ENCODE data around the gene TUBB4A. TPM values are rescaled to one million over a fixed set of nuclear protein-coding genes. Genes with fewer than 3 reads are reported as not detected.

The TUBB4A gene
- total RNA-seq, 1 donor from 2014 or later, result 1.2 TPM

GRCh38 chr19:6453951-6454565, 48.1 kb downstream of the TUBB4A start:
- intact Hi-C loops (cut with DNase I), result no loop called here
- DNase-seq (no peak), ATAC-seq (no peak)
- Histone ChIP-seq H3K27me3 (ENCODE audit: low read depth) (no peaks in the 10 kb centered on the region), H3K36me3 (peaks cover 13% of the 10 kb centered on the region), H3K27ac (no peak overlapping the region), H3K4me3 (no peak overlapping the region), H3K4me1 (peaks cover 8% of the 10 kb centered on the region), H3K9me3 (peaks cover 13% of the 10 kb centered on the region)
- TF ChIP-seq CTCF (IDR thresholded peaks at IDR 0.05), result no peak

- no peak for TF ChIP-seq CTCF (IDR thresholded peaks at IDR 0.05)
Observed at GRCh38 chr19:6452899-6453298, 49.2 kb downstream of the TUBB4A start.

GRCh38 chr19:6452223-6452614, 49.9 kb downstream of the TUBB4A start:
- Histone ChIP-seq H3K27ac (no peak overlapping the region), H3K27me3 (ENCODE audit: low read depth) (no peaks in the 10 kb centered on the region)
- intact Hi-C loops (cut with DNase I), result no loop called here

More at GRCh38 chr19:6452899-6453298, 49.2 kb downstream of the TUBB4A start:
- ATAC-seq, result no peak
- no peak for DNase-seq
- peaks cover 13% of the 10 kb centered on the region for H3K9me3 ChIP-seq
- no peaks in the 10 kb centered on the region for H3K4me1 ChIP-seq
- no peak overlapping the region for H3K27ac ChIP-seq
- H3K4me3 ChIP-seq, result no peak overlapping the region
- H3K36me3 ChIP-seq, result peaks cover 13% of the 10 kb centered on the region
- H3K27me3 ChIP-seq (ENCODE audit: low read depth), result no peaks in the 10 kb centered on the region
- intact Hi-C loops (cut with DNase I), result no loop called here

GRCh38 chr19:6451583-6452222, 50.4 kb downstream of the TUBB4A start:
- H3K4me1 ChIP-seq, result no peaks in the 10 kb centered on the region
- no peak for TF ChIP-seq CTCF (IDR thresholded peaks at IDR 0.05)
- ATAC-seq (no peak), DNase-seq (no peak)
- H3K27ac ChIP-seq, result no peak overlapping the region
- H3K4me3 ChIP-seq, result no peak overlapping the region
- H3K27me3 ChIP-seq (ENCODE audit: low read depth), result no peaks in the 10 kb centered on the region
- peaks cover 13% of the 10 kb centered on the region for H3K9me3 ChIP-seq
- peaks cover 13% of the 10 kb centered on the region for H3K36me3 ChIP-seq
- intact Hi-C loops (cut with DNase I), result no loop called here

More at GRCh38 chr19:6452223-6452614, 49.9 kb downstream of the TUBB4A start:
- Histone ChIP-seq H3K36me3 (peaks cover 13% of the 10 kb centered on the region), H3K4me3 (no peak overlapping the region), H3K9me3 (peaks cover 13% of the 10 kb centered on the region), H3K4me1 (no peaks in the 10 kb centered on the region)
- ATAC-seq (no peak), DNase-seq (no peak)
- no peak for TF ChIP-seq CTCF (IDR thresholded peaks at IDR 0.05)

GRCh38 chr19:6450166-6450565, 51.9 kb downstream of the TUBB4A start:
- DNase-seq (no peak), ATAC-seq (no peak)
- H3K27ac ChIP-seq, result no peak overlapping the region
- H3K9me3 ChIP-seq, result peaks cover 13% of the 10 kb centered on the region
- H3K4me3 ChIP-seq, result no peak overlapping the region
- H3K27me3 ChIP-seq (ENCODE audit: low read depth), result no peaks in the 10 kb centered on the region
- intact Hi-C loops (cut with DNase I), result no loop called here
- TF ChIP-seq CTCF (IDR thresholded peaks at IDR 0.05), result no peak
- H3K36me3 ChIP-seq, result peaks cover 13% of the 10 kb centered on the region
- H3K4me1 ChIP-seq, result no peaks in the 10 kb centered on the region

Measured in lower lobe of right lung (tissue), 2 donors.